Activated T-cell treated with anti-CD3 and anti-CD28 coated beads for 4 hours (primary cell): ENCODE results near the gene SAMM50.

Experiments used
- DNase-seq: peaks from one replicate; pipeline ENCODE4 v3.0.0-alpha.2; 2020

Gene SAMM50

DNA sequence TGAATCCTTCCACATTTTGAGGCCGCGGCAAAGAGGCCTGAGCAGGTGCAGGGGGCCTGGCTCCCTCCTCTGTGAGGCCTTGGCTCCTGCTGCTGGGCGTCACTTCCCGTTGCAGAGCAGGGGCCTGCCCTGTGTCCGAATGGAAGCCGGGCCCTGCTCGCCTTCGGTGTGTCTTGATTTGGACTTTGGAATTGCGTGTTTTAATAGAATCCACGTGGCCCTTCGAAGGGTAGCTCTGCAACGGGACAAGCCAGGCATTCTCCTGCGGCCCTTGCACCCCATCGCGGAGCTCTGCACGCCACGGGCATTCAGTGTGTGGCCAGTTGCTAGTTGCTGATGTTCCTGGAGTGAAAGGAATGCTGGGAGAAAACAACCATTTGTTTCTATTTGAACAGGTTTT lies 25.8 kb downstream of the SAMM50 start:
- DNase-seq, result no peak

DNA sequence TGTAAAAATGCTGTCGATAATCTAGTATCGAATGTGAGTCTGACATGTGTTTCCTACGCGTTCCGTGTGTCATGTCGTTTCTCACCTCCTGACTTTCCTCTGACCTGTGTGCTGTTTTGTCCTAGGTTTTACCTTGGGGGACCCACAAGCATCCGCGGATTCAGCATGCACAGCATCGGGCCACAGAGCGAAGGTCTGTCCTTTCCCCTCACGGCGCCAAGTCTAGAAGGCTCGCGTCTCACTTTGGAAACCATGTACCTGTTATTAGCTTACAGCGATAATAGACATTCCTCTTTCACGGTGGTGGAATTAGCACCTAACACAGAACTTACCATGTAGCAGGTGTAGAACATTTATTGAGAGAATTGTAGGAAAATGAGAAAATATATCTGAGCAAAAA lies 28.6 kb downstream of the SAMM50 start:
- no peak for DNase-seq

DNA sequence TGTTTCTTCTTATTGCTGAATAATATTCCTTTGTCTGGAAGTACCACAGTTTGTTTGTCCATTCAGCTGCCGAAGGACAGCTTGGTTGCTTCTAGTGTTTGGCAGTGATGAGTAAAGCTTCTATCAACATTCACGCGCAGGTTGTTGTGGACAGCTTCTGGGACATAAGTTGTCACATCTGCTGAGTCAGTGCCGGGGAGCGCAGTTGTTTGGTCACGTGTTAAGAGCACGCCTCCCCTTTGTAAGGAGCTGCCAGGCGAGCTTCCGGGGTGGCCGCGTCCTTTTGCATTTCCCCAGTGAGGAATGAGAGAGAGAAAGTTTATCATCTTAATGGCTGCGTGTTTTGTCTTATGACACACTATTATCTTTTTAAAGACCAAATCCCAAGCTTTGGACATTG lies 30.3 kb downstream of the SAMM50 start:
- DNase-seq, result no peak

DNA sequence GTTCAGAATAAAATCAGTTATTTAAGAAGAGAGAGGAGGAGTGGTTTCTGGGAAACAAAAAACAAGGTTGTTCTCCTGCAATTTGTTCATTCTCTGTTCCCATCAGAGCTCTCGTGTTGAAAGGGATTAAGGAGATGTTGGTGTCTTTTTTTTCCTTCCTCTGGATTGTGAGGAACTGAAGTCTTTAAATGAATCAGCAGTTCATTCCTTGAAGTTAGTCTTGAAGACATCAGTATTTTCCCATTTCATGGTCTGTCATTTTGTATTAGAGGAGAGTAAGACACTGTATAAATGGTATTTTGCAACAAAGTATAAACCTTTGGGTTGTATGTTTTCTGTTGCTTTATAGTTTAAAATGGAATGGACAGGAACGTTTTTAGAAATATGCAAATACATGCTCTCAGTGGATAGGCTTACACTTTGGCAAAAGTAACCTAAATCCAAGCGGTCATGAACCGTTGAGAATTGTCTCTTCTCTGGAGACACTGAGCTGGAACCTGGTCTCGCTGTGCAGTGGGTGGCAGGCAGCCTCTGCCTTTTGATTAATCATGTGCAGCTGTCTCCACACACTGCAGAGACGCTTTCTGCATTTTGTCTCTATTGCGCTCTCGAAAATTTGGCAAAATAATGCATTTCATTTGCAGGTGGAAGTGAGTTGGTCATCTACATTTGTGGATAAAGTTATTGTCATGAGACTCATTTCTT lies 33.0 kb downstream of the SAMM50 start:
- DNase-seq, result no peak

DNA sequence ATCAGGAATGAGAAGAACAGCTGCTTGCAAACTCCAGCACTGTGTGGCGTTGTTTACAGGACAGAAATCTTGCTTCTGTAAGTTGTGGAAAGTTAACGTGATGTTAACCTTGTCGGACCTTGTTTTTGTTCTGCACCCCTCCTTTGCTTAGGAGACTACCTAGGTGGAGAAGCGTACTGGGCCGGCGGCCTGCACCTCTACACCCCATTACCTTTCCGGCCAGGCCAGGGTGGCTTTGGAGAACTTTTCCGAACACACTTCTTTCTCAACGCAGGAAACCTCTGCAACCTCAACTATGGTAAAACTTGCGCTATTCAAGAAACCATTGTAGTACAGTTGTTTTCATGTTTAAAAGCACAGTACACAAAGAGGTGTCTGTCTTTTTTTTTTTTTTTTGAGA lies 33.7 kb downstream of the SAMM50 start:
- DNase-seq, result no peak

DNA sequence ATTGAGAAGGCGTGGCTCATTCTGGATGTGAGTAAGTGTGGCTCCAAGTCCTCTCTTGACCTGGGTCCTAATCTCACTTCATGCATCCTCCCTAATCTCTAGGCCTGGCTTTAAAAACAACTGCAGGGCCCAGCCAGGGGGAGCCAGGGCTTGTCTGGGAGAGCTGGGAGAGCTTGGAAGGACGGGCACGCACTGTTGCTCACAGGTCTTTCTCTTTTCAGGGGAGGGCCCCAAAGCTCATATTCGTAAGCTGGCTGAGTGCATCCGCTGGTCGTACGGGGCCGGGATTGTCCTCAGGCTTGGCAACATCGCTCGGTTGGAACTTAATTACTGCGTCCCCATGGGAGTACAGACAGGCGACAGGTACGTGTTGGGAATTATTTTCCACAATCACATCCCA lies 34.8 kb downstream of the SAMM50 start:
- no peak for DNase-seq

DNA sequence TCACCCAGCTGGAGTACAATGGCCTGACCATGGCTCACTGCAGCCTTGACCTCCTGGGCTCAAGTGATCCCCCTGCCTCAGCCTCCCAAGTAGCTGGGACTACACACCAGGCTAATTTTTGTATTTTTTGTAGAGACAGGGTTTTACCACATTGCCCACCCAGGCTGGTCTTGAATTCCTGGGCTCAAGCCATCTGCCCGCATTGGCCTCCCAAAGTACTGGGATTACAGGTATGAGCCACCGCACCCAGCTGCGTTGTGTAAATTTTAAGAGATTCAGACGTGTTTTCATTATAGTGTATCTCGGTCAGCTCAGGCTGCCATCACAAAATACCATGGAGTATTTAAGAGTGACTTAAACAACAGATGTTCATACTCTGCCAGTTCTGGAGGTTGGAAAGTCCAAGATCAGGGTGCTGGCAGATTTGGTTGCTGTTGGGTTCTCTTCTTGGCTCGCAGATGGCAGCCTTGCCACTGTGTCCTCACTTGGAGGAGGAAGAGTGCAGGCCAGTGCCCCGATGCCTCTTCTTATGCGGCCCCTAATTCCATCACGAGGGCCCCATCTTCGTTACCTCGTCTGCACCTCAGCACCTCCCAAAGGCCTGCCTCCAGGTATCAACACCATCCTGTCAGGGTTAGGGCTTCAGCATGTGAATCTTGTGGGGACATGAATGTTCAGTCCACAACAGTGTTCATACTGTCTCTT lies 36.2 kb downstream of the SAMM50 start:
- no peak for DNase-seq

DNA sequence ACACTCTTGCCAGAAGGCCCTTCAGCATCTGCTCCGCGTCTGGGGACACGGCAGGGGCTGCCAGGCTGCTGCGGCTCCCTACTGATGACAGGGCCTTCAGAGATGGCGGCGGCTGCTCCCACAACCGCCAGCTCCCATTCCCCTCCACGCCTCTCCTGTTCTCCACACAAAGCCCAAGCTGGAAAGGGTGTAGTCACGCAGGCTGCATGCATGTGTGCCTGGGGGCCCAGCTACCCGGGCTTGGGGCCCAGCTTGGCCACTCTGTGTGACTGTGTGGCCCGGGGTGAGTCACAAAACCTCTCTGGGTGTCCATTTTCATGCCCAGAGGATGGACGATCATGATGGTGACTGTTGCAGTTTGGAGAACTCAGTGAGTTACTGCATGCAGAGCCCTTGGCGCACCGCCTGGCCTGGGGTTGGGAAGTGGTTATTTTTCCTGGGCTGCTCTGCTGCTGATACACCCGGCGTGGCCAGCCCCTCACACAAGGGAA lies 37.1 kb downstream of the SAMM50 start:
- DNase-seq, result no peak

DNA sequence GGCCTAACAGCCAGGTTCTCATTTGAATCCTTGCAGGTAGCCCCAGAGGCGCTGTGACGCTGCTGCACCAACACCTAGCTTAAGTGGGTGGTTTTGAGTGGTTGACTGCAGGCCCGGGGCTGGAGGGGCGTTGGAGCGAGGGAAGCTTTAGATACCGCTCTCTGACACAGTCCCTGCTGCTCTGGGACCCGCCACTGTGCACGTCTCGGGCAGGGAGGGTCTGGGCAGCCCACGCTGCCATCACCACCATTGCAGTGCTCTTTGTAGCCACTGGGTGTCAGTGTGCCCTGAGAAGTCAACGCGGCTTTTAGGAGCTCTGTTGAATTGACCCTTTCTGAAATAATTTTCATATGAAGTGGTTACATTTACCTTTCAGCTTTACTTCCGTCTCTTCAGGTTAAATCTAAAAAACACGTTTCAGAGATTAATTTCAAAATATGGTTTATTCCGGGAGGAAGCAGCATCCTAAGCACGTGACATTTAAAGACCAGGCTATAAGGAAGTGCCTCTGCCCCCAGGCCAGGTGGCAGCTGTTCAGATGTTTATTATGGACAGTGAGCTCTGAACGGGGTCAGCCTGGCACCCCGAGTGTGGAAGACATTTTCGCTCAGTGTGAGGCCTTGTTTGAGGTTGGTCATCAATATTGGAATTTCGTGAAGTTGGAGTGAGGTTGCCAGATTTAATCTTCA lies 38.0 kb downstream of the SAMM50 start:
- DNase-seq, result peak; percentile 40

DNA sequence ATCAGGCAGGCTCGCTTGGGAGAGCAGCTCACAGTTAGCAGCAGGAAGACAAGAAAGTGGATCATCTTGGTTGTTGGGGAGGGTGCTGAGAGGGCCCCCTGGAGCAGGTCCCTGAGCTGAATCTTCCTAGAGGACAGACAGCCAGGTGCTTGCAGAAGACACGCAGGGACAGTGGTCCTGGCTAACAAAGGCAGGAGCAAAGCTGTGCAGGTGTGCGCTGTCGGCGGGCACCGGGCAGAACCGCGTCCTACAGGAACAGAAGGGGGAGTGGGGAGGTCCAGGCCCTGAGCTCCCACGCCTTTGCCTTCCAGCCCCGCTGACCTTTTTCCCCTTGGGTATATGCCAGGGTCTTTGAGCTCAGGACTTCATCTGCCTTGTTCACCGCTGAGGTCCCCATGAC lies 38.8 kb downstream of the SAMM50 start:
- DNase-seq, result no peak

DNA sequence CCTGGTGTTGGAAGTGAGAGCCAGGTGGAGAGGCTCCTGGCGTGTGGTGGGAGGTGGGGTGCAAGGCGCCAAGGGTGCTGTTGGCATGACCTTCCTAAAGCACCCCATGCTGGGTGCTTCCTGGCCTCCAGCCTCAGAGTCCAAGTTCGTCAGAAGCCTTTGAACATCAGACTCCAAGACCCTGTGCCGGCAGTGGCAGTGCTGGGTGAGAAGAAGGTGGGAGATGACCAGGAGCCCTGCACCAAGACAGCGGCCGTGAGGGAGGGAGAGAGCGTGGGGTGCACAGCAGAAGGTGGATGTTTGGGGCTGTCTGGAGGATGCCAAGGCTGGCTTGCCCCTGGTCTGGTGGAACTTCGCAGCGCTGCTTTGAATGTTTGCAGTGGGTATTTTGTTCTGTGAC lies 39.2 kb downstream of the SAMM50 start:
- no peak for DNase-seq

DNA sequence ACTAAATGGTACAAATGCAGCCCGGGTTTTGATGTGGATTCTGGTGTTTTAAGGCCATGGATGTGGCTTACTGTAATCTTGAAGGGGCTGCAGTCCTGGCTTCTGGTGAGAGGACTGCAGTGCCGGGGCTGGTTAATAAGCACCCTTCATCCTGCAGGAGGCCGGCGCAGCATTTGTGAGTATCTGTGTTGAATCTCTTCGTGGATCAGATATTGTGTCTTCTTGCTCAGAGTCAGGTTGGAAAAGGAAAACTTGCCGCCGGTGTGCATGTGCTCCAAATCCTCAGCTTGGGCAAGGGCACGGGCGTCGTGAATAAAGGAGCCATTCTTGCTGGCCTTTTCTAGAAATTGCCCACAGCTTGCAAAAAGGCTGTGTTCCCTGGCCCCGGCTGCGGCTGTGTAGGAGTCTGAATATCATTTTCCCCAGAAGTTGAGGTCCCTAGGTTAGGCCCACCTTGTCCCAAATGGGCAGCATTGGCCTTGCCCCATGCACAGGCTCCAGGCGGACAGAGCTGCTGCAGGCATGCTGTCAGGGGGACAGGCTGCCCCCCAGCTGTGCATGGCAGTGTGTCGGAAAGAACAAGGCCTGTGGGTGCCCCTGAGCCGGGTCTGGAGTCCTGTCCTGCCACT lies 39.9 kb downstream of the SAMM50 start:
- DNase-seq, result no peak

DNA sequence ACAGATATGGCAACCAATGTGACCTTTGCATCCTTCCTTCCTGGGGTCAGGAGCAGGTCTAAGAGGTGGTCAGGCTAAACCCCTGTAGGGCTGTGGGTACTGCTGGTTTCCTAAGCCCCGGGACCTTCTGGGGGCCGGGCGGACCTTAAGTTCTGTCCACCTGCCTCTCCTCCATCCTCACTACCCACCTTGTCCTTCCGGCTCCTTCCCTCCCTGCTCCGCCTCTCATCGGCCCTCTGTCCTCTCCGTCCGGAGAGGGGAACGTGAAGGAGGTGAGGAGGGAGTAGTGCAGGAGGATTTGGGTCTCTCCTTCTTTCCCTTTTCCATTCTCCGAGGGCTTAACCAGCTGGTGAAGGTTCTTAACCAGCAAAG lies 40.5 kb downstream of the SAMM50 start:
- DNase-seq, result no peak

DNA sequence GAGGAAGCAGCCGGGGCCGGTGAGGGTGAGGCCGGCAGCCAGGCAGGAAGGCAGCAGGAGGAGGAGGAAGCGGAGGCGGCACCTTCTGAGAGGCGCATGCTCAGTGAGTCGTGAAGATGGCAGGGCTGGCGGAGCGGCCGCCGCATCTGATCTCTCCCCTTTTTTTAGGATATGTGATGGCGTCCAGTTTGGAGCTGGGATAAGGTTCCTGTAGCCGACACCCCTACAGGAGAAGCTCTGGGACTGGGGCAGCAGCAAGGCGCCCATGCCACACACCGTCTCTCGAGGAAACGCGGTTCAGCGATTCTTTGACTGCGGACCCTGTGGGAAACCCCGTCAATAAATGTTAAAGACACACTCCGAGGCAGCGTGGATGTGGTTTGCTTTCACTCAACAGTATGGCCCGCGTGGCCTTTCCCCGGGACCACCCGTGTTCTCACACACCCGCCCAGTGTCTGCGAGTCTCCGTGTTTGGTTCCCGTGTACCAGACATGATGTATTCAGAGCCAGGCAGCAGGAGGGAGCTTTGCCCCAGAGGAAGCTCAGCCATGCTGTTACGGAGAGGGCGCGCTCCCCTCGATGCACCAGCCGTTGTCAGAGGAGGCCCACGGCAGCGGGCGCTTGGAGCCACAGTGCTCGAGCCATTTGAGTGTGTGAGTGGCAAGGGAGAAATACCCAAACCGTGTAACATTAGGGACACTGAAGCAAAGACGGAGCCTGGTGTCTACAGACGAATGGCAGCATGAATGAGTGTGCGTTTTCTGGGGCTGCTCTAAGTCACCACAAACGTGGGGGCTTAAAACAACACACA lies 41.1 kb downstream of the SAMM50 start:
- peak; percentile 63 for DNase-seq

DNA sequence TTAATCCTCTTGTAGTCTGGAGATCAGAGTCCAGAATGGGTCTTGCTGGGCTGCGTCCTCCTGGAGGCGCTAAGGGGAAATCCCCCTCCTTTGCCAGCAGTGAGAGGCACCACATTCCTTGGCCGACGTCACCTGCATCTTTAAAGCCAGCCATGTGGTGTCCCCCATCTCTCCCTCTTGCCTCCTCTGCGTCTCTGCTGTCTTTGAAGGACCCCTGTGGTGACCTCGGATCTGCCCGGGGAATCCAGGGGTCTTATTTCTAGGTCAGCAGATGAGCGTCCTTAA lies 41.7 kb downstream of the SAMM50 start:
- DNase-seq, result no peak

DNA sequence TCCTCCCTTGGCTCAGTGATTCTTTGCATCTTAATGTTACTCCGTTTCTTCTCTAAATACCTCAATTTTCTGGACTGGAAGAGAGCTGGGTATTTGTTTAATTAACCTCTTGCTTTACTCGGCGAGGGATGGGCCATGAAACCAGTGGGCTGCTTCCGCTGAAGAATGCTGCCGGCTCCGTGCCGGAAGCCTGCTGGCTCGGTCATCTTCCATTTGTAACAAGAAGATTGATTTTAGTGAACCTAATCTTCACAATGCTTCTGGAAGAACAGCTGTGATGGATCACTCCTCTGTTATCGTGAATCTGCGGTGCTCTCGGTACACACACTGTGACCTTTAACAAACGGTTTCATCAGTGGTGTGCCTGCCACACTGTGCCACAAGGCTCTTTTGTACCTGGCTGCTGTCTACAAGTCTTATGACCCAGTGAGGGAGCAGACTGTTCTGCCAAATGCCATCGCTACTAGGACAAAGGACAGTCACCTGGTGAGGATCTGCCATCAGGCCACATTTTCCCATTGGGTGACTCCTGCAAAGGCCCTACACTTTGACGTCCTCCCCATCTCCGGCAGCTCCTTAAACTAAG lies 43.5 kb downstream of the SAMM50 start:
- no peak for DNase-seq

DNA sequence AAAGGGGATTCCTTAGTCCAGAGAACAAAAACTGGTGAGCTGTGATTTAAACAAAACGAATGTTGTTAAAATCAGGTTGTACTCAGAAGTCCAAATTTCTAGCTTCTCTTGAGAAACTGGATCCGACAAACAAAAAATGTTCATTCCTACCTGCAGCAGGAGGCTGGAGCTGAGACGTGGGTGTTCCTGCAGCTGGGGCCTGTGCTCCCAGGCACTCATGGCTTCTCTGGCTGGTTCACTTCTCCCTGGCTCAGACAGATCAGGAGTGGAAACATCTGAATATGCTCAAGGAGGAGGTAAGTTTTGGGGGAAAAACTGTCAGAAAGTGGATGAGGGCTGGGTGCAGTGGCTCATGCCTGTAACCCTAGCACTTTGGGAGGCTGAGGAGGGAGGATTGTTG lies 44.1 kb downstream of the SAMM50 start:
- no peak for DNase-seq

DNA sequence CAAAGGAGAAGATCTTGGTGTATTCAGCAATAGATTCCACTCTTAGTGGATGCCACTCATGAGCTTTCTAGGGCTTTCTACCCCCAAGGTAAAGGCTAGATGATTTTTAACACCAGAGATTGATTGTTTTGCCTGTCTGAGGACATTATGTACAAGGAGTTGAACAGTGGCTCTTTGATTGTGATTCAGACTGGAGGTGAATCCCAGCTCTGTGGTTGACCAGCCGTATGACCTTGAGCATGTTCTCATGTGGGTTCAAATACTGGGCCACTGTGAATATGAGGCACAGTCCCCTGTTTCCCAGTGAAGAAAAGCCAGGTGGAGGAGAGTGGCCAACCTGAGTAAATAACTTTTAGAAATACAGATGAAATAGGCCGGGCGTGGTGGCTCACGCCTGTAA lies 44.9 kb downstream of the SAMM50 start:
- no peak for DNase-seq

DNA sequence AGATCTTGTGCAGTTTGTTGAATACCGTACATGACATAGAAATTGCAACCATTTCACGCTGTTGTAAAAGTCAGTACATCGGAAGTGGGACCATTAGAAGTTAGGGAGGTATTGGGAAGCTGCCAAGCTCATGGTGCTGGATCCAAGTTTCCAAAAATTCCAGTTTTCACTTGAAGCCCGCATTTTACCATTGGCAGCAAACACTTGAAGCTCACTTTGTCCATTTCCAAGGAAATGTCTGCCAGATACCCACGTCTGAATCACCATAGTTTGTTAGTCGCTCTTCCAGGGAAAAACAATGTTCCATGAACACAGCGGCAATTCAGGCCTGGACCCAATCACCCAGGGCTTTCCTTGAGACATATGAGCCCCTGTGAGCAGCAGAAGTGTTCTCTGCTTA lies 46.3 kb downstream of the SAMM50 start:
- no peak for DNase-seq

DNA sequence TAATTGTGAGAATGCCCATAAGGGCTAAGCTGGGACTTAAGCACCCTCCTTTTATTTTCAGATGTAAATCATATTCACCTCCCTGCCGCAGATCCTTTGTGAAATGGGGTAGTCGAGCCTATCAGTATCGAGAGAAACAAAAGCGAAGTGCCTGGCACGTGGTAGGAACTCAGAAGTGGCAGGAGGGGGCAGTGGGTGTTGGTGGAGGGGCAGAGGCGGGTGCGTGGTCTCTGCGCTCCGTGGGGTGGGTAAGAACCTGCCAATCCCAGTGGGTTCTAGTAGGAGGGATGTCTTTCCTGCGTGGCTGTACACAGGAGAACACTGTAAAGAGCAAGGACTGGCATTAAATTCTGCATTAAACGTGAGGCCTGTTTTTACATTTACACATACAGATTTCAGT lies 47.1 kb downstream of the SAMM50 start:
- DNase-seq, result no peak

DNA sequence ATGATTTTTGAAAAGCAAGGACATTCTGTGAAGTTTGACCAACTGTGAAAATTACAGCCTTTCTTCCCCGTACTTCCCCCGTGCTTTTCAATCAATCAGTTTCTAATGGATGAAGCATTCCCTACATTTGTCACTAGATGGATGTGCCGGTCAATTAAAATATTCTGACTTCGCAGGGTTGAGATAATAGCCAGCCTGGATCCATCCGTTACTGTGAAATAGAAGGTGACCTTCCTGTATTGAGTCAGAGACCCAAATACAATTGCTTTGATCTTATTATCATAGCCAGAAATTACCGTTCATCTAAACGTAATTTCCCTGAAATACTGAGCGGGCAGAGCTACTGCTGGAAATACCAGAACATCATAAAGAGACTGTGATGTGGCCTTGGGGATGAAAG lies 47.8 kb downstream of the SAMM50 start:
- no peak for DNase-seq

DNA sequence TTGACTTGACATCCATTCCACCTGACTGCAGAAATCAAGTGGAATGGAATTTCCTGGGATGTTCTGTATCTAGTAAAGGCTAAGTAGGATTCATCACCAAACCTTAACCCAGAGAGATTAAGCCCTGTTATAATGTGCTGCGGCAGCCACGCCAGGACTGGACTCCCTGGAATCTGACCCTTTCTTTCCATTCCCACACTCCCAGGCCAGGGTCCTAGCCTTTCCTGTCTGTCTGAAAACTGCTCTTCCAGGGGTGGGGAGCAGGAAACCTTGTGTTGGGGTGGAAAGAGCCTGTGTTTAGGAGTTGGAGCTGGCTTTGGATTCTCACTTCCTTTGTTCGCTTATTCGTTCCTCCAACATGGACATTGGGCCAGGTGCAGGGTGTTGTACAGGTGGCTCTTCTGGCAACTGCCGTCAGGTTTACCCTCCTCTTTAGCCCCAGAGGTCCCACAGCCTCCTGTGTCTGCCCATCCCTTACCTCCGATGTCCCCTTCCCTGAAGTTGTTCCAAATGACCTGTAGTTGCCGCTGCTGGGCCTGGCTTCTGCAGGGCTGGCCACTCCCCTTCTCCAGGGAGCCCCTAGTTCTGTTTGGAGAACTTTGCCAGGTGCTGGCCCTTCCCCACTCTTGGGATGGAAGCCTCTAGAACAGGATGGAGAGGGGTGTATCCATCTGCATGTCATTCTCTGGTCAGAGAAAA lies 48.3 kb downstream of the SAMM50 start:
- no peak for DNase-seq
